Astrocyte (in vitro differentiated cells and primary cell): ENCODE results near the gene APOL1. TPM values are rescaled to one million over a fixed set of nuclear protein-coding genes. Genes with fewer than 3 reads are reported as not detected.
A peak's percentile ranks its signal among the peaks of the same experiment; 100 is the strongest.

Experiments used
- DNase-seq: peaks from one replicate; pipeline ENCODE4 v3.0.0-alpha.2; 2010; ENCODE audit warnings: low read depth
- FAIRE-seq: peaks from 2 replicates; lab custom pipeline; 2011; peaks lifted over from hg19 to GRCh38; lab: Jason Lieb, UNC
- H2AFZ ChIP-seq: 2 replicates; pipeline ENCODE4 v1.6.0; 2012; ENCODE audit warnings: low read depth, low read length, inconsistent platforms
- H3K27ac ChIP-seq: 2 replicates; pipeline ENCODE4 v1.5.1; 2011; ENCODE audit warnings: low read depth, low read length, inconsistent platforms
- H3K27me3 ChIP-seq: 2 replicates; pipeline ENCODE4 v1.6.0; 2011; ENCODE audit warnings: low read length, inconsistent platforms; ENCODE audit not compliant: insufficient read depth
- H3K36me3 ChIP-seq: 2 replicates; pipeline ENCODE4 v1.5.1; 2011; ENCODE audit warnings: low read length, inconsistent platforms; ENCODE audit not compliant: insufficient read depth
- H3K4me1 ChIP-seq: 2 replicates; pipeline ENCODE4 v1.5.1; 2011; ENCODE audit warnings: low read length, inconsistent platforms; ENCODE audit not compliant: insufficient read depth
- H3K4me2 ChIP-seq: 2 replicates; pipeline ENCODE4 v1.6.0; 2012; ENCODE audit warnings: low read length, inconsistent platforms
- H3K4me3 ChIP-seq: 2 replicates; pipeline ENCODE4 v1.5.1; 2011; ENCODE audit warnings: low read depth, mild to moderate bottlenecking, low read length, inconsistent platforms; ENCODE audit not compliant: insufficient read depth
- H3K79me2 ChIP-seq: 2 replicates; pipeline ENCODE4 v1.6.0; 2012; ENCODE audit warnings: mild to moderate bottlenecking, low read length, inconsistent platforms; ENCODE audit not compliant: insufficient read depth
- H3K9ac ChIP-seq: 2 replicates; pipeline ENCODE4 v1.6.0; 2012; ENCODE audit warnings: mild to moderate bottlenecking, low read length, inconsistent platforms
- H3K9me3 ChIP-seq: 2 replicates; pipeline ENCODE4 v1.5.1; 2012; ENCODE audit warnings: low read depth, mild to moderate bottlenecking, low read length, inconsistent platforms; ENCODE audit not compliant: insufficient read depth
- H4K20me1 ChIP-seq: 2 replicates; pipeline ENCODE4 v1.6.0; 2012; ENCODE audit warnings: low read length, inconsistent platforms; ENCODE audit not compliant: insufficient read depth
- H3K27ac Mint-ChIP-seq: one replicate; pipeline ENCODE4 v1.8.0; 2021; ENCODE audit warnings: mild to moderate bottlenecking, mixed read lengths; ENCODE audit not compliant: unreplicated experiment
- H3K27me3 Mint-ChIP-seq: one replicate; pipeline ENCODE4 v1.8.0; 2021; ENCODE audit warnings: low read depth, mixed read lengths; ENCODE audit not compliant: unreplicated experiment
- H3K36me3 Mint-ChIP-seq: one replicate; pipeline ENCODE4 v1.8.0; 2021; ENCODE audit warnings: low read depth, mixed read lengths; ENCODE audit not compliant: unreplicated experiment
- H3K4me1 Mint-ChIP-seq: one replicate; pipeline ENCODE4 v1.8.0; 2021; ENCODE audit warnings: low read depth, mixed read lengths; ENCODE audit not compliant: unreplicated experiment
- H3K4me3 Mint-ChIP-seq: one replicate; pipeline ENCODE4 v1.8.0; 2021; ENCODE audit warnings: mild to moderate bottlenecking, moderate library complexity, mixed read lengths; ENCODE audit not compliant: unreplicated experiment
- H3K9me3 Mint-ChIP-seq: one replicate; pipeline ENCODE4 v1.8.0; 2021; ENCODE audit warnings: mild to moderate bottlenecking, mixed read lengths; ENCODE audit not compliant: unreplicated experiment
- CTCF ChIP-seq: IDR thresholded peaks from 2 replicates; pipeline ENCODE4 v1.5.1; 2011; ENCODE audit warnings: low read depth, mild to moderate bottlenecking, inconsistent platforms, low read length, moderate library complexity; ENCODE audit not compliant: insufficient read depth
- EZH2 ChIP-seq: IDR thresholded peaks from 2 replicates; pipeline ENCODE4 v1.6.1; 2012; ENCODE audit warnings: mild to moderate bottlenecking, low read length, inconsistent platforms; ENCODE audit not compliant: insufficient read depth
- total RNA-seq: library from RNA; stranded (reverse); gene quantifications from 2 replicates; pipeline ENCODE4 v1.2.1, GENCODE V29; 2021

The APOL1 gene
- total RNA-seq, 1 donor from 2014 or later = 3.9 TPM

GRCh38 chr22:36243986-36244385 lies 8.9 kb upstream of the APOL1 start:
- Histone ChIP-seq H3K36me3 (no peaks in the 10 kb centered on the region), H3K9ac (no peak overlapping the region), H4K20me1 (no peaks in the 10 kb centered on the region), H3K79me2 (no peaks in the 10 kb centered on the region), H3K4me3 (no peak overlapping the region), H3K9me3 (no peaks in the 10 kb centered on the region), H3K27me3 (no peaks in the 10 kb centered on the region), H2AFZ (no peak overlapping the region), H3K4me2 (no peak overlapping the region), H3K27ac (no peak overlapping the region), H3K4me1 (peaks cover 7% of the 10 kb centered on the region)
- DNase-seq = no peak
- Mint-ChIP-seq H3K4me1 (peaks cover 13% of the 10 kb centered on the region), H3K36me3 (peaks cover 3% of the 10 kb centered on the region), H3K27ac (no peak overlapping the region), H3K27me3 (no peaks in the 10 kb centered on the region), H3K4me3 (no peak overlapping the region), H3K9me3 (peaks cover 7% of the 10 kb centered on the region)
- TF ChIP-seq CTCF (no peak), EZH2 (no peak)
- FAIRE-seq = no peak

DNA sequence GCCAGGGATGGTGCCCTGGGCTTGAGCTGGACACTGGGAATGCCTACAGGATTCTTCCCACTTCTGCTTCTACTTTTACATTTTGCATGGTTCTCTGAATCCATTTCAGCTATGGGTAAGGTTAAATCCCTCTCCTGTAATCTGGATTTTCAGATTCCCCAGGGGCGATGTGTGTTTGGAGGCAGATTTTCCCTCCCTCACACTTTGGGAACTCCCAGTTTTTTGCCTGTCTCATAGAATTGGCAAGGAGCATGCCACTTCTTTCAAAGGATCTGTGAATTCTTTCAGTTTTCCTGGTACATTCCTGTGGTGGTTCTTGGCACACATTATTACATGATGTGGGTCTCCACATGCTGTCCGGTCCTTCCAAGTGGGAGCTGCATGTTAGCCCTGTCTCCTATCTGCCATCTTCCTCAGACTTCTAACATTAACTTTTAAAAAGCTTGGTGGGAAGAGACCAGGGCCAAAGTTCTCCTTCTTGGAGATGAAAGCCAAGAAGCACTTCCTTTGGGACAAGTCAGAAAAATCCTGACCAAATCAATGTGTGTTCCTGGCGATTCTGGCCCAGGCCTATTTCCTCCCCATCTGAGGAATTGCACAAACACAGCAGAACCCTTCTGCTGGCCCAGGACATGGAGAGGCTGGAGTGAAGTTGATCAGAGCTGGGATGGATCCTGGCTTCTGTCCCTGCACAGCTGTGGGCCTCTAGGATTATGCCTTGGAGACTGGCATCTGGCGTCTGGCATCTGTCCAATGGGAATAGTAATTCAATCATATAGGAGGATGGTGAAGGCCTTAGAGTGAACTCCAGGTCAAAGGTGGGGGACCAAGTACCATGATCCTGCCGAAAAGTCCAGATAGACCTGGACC lies 8.2 kb upstream of the APOL1 start:
- FAIRE-seq = peak; percentile 75
- Histone ChIP-seq H3K4me1 (peaks cover 3% of the 10 kb centered on the region), H3K9me3 (no peaks in the 10 kb centered on the region), H3K36me3 (no peaks in the 10 kb centered on the region), H3K9ac (no peak overlapping the region), H3K79me2 (no peaks in the 10 kb centered on the region), H3K4me3 (no peak overlapping the region), H3K27ac (no peak overlapping the region), H2AFZ (no peak overlapping the region), H4K20me1 (no peaks in the 10 kb centered on the region), H3K4me2 (no peak overlapping the region), H3K27me3 (no peaks in the 10 kb centered on the region)
- TF ChIP-seq CTCF (no peak), EZH2 (no peak)
- peak overlapping the region; percentile 12 for H3K27ac Mint-ChIP-seq
- peaks cover 3% of the 10 kb centered on the region for H3K36me3 Mint-ChIP-seq
- peak; percentile 66 for DNase-seq
- H3K9me3 Mint-ChIP-seq = peaks cover 7% of the 10 kb centered on the region
- H3K4me1 Mint-ChIP-seq = peaks cover 6% of the 10 kb centered on the region
- H3K4me3 Mint-ChIP-seq = peak overlapping the region; percentile 54
- no peaks in the 10 kb centered on the region for H3K27me3 Mint-ChIP-seq

- H3K9me3 Mint-ChIP-seq = peaks cover 7% of the 10 kb centered on the region
- no peak overlapping the region for H3K4me3 Mint-ChIP-seq
- Histone ChIP-seq H3K4me1 (no peaks in the 10 kb centered on the region), H3K9me3 (no peaks in the 10 kb centered on the region), H3K4me3 (no peak overlapping the region), H3K9ac (no peak overlapping the region), H2AFZ (no peak overlapping the region), H3K27me3 (no peaks in the 10 kb centered on the region), H3K27ac (no peak overlapping the region), H3K4me2 (no peak overlapping the region), H3K79me2 (no peaks in the 10 kb centered on the region), H3K36me3 (no peaks in the 10 kb centered on the region), H4K20me1 (no peaks in the 10 kb centered on the region)
- FAIRE-seq (no peak), DNase-seq (no peak)
- TF ChIP-seq CTCF (no peak), EZH2 (no peak)
- H3K27me3 Mint-ChIP-seq = no peaks in the 10 kb centered on the region
- peaks cover 6% of the 10 kb centered on the region for H3K36me3 Mint-ChIP-seq
- no peaks in the 10 kb centered on the region for H3K4me1 Mint-ChIP-seq
- no peak overlapping the region for H3K27ac Mint-ChIP-seq
These were observed 7.1 kb upstream of the APOL1 start for GRCh38 chr22:36245805-36246356.
